SK-N-SH treated with all-trans-retinoic acid at 6 μM for 48 hours (cell line): ENCODE data around the gene SFN.

Source experiments
- ATAC-seq: fragments of 200-7000 bp; cut with Tn5 transposase; 3 replicates; pipeline ENCODE4 v1.9.1; 2020; ENCODE audit warnings: mild to moderate bottlenecking, moderate library complexity
- ARNTL ChIP-seq: fragments of 450-650 bp; formaldehyde crosslinking; IDR thresholded peaks from 2 replicates; pipeline ENCODE4 v1.5.0; 2020; ENCODE audit warnings: low read depth, mild to moderate bottlenecking, moderate library complexity, borderline replicate concordance
- BACH2 ChIP-seq: fragments of 250-450 bp; sonication (Bioruptor Pico); IDR thresholded peaks from 2 replicates; pipeline ENCODE4 v1.9.0; 2021; ENCODE audit warnings: mild to moderate bottlenecking, borderline replicate concordance
- CREB5 ChIP-seq: fragments of 250-450 bp; sonication (Bioruptor Pico); IDR thresholded peaks from 2 replicates; pipeline ENCODE4 v1.5.1; 2020; ENCODE audit warnings: low read depth, mild to moderate bottlenecking, moderate library complexity
- CSDC2 ChIP-seq: fragments of 250-450 bp; sonication (Bioruptor Pico); IDR thresholded peaks from 2 replicates; pipeline ENCODE4 v1.5.0; 2020; ENCODE audit warnings: mild to moderate bottlenecking, moderate library complexity
- CSRNP3 ChIP-seq: fragments of 250-450 bp; sonication (Bioruptor Pico); IDR thresholded peaks from 2 replicates; pipeline ENCODE4 v1.5.1; 2021; ENCODE audit warnings: mild to moderate bottlenecking, moderate library complexity
- ESRRG ChIP-seq: fragments of 250-450 bp; sonication (Bioruptor Pico); IDR thresholded peaks from 2 replicates; pipeline ENCODE4 v1.6.1; 2021; ENCODE audit warnings: mild to moderate bottlenecking
- ISL1 ChIP-seq: fragments of 250-450 bp; sonication (Bioruptor Pico); IDR thresholded peaks from 2 replicates; pipeline ENCODE4 v2.1.2; 2022; ENCODE audit warnings: mild to moderate bottlenecking, moderate library complexity
- OSR1 ChIP-seq: fragments of 250-450 bp; sonication (Bioruptor Pico); IDR thresholded peaks from 2 replicates; pipeline ENCODE4 v1.8.0; 2022; ENCODE audit warnings: moderate library complexity, mild to moderate bottlenecking, inconsistent platforms
- POU6F1 ChIP-seq: fragments of 250-450 bp; sonication (Bioruptor Pico); IDR thresholded peaks from 2 replicates; pipeline ENCODE4 v1.8.0; 2021; ENCODE audit warnings: low read depth, mild to moderate bottlenecking, moderate library complexity, borderline replicate concordance
- PPARA ChIP-seq: fragments of 250-450 bp; sonication (Bioruptor Pico); IDR thresholded peaks from 2 replicates; pipeline ENCODE4 v1.5.0; 2020; ENCODE audit warnings: mild to moderate bottlenecking, borderline replicate concordance
- RARB ChIP-seq: fragments of 250-450 bp; sonication (Bioruptor Pico); IDR thresholded peaks from 2 replicates; pipeline ENCODE4 v1.8.0; 2021; ENCODE audit warnings: mild to moderate bottlenecking, moderate library complexity
- SNAI2 ChIP-seq: fragments of 250-450 bp; sonication (Bioruptor Pico); IDR thresholded peaks from 2 replicates; pipeline ENCODE4 v1.5.0; 2020; ENCODE audit warnings: mild to moderate bottlenecking, moderate library complexity
- TOX ChIP-seq: fragments of 250-450 bp; sonication (Bioruptor Pico); IDR thresholded peaks from 2 replicates; pipeline ENCODE4 v1.8.0; 2021; ENCODE audit warnings: mild to moderate bottlenecking, moderate library complexity, borderline replicate concordance
- TSHZ2 ChIP-seq: fragments of 250-450 bp; sonication (Bioruptor Pico); IDR thresholded peaks from 2 replicates; pipeline ENCODE4 v1.5.0; 2020; ENCODE audit warnings: mild to moderate bottlenecking, moderate library complexity
- ZC3H10 ChIP-seq: fragments of 250-450 bp; sonication (Bioruptor Pico); IDR thresholded peaks from 2 replicates; pipeline ENCODE4 v1.5.1; 2021; ENCODE audit warnings: mild to moderate bottlenecking, moderate library complexity
- ZFP3 ChIP-seq: fragments of 250-450 bp; sonication (Bioruptor Pico); IDR thresholded peaks from 2 replicates; pipeline ENCODE4 v1.5.0; 2020; ENCODE audit warnings: mild to moderate bottlenecking, moderate library complexity
- ZFP30 ChIP-seq: fragments of 450-650 bp; formaldehyde crosslinking; IDR thresholded peaks from 2 replicates; pipeline ENCODE4 v1.5.0; 2022; ENCODE audit warnings: mild to moderate bottlenecking, moderate library complexity
- ZNF565 ChIP-seq: fragments of 450-650 bp; formaldehyde crosslinking; conservative IDR thresholded peaks from 2 replicates; pipeline ENCODE4 v1.5.0; 2020; ENCODE audit warnings: low read depth, mild to moderate bottlenecking, moderate library complexity
- ZNF70 ChIP-seq: fragments of 450-650 bp; formaldehyde crosslinking; IDR thresholded peaks from 2 replicates; pipeline ENCODE4 v1.5.0; 2020; ENCODE audit warnings: mild to moderate bottlenecking, moderate library complexity
- ZNF8 ChIP-seq: fragments of 450-650 bp; formaldehyde crosslinking; IDR thresholded peaks from 2 replicates; pipeline ENCODE4 v1.5.0; 2020; ENCODE audit warnings: mild to moderate bottlenecking, moderate library complexity

SFN gene

GRCh38 chr1:26827663-26828062 lies 35.3 kb upstream of the SFN start:
- TF ChIP-seq BACH2 (CRISPR knock-in tag) (no peak), ZFP3 (CRISPR knock-in tag) (no peak), TSHZ2 (CRISPR knock-in tag) (no peak), CSRNP3 (CRISPR knock-in tag) (no peak), ZC3H10 (CRISPR knock-in tag) (no peak), OSR1 (CRISPR knock-in tag) (no peak), ZNF70 (no peak), ARNTL (CRISPR knock-in tag) (no peak), PPARA (no peak), SNAI2 (CRISPR knock-in tag) (no peak), ZNF565 (CRISPR knock-in tag) (no peak), CREB5 (CRISPR knock-in tag) (no peak), POU6F1 (CRISPR knock-in tag) (no peak)
- TF ChIP-seq, all 23 proteins: peak for 0
- no peak for ATAC-seq

GRCh38 chr1:26828411-26828991 lies 34.4 kb upstream of the SFN start:
- TF ChIP-seq ESRRG (CRISPR knock-in tag): no peak
- TF ChIP-seq CSDC2 (CRISPR knock-in tag): no peak
- TF ChIP-seq ZFP3 (CRISPR knock-in tag): no peak
- TF ChIP-seq, all 23 proteins: peak for 0

DNA sequence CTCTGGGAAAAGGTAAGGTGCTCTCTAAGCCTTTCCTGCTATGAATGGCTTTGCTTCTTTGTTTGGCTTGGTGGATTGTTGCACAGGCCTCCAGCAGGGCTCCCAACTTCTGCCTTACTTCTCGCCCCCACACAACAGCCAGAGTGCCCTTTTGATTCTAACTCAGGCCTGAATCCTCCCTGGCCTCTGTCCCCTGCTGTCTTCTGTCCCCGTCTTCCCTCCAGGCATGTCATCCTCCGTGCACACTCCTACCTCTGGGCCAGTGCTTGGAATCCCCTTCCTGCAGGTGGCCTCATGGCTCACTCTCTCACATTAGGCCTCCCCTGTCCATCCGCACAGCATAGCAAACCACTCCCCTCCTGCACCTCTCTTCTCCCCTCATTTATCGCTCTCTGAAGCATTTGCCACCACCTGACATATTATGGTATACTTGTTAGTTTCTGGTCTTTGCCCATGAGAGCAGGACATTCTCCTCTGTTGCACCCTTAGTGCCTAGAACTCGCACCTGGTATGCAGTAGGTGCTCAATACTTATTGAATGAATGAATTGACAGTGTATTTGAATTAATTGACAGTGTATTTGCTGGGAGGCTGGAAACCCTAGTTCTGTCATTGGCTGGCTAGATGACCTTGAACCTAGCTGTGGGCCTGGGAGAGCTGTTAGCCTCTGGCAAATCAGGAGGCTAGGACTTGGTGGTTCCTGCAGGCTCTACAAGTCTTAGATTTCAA lies 33.6 kb upstream of the SFN start:
- TF ChIP-seq RARB (CRISPR knock-in tag): no peak
- TF ChIP-seq ZNF565 (CRISPR knock-in tag): no peak
- no peak for TF ChIP-seq PPARA
- TF ChIP-seq TOX (CRISPR knock-in tag): no peak
- no peak for TF ChIP-seq TSHZ2 (CRISPR knock-in tag)
- TF ChIP-seq ZFP30 (CRISPR knock-in tag): no peak
- TF ChIP-seq CSDC2 (CRISPR knock-in tag): no peak
- no peak for TF ChIP-seq CSRNP3 (CRISPR knock-in tag)
- no peak for TF ChIP-seq ISL1 (CRISPR knock-in tag)
- TF ChIP-seq ZNF8 (CRISPR knock-in tag): no peak
- no peak for TF ChIP-seq POU6F1 (CRISPR knock-in tag)
- no peak for ATAC-seq

More at GRCh38 chr1:26828411-26828991, 34.4 kb upstream of the SFN start:
- no peak for ATAC-seq
